HFF-Myc (cell line): ENCODE measurements around the gene ZFPL1.
A peak's percentile ranks its signal among the peaks of the same experiment; 100 is the strongest.

Experiments used
- DNase-seq: peaks from one replicate; pipeline ENCODE4 v3.0.0-alpha.2; 2011; ENCODE audit warnings: low read depth; ENCODE audit errors: extremely low read depth
- H3K4me3 ChIP-seq: replicated peaks from 2 replicates; pipeline ENCODE4 v1.5.1; 2011; ENCODE audit warnings: low read depth, mild to moderate bottlenecking, control low read depth, low read length
- TF ChIP-seq, protein P1 (sequence below): IDR thresholded peaks from 2 replicates; pipeline ENCODE4 v1.5.1; 2012; ENCODE audit warnings: mild to moderate bottlenecking, low read depth, low read length, control low read depth; ENCODE audit errors: missing control alignments

Gene ZFPL1

DNA sequence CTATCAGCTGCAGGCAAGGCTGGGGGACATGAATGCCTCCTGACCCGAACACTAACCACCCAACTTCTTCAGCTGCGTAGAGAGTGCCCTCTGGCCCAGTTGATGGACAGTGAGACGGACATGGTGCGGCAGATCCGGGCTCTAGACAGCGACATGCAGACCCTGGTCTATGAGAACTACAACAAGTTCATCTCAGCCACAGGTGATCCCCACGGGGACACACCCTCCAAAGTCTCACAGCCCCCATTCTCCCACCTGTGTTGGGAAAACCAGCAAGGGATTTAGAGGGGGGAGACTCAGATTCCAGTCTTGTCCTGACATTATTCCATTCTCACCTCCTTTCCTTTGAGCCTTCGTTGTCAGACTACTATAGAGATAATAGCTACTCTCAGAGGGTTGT, 12.9 kb downstream of the ZFPL1 start:
- DNase-seq: no peak
- peak overlapping the region; percentile 68 for H3K4me3 ChIP-seq
- TF ChIP-seq, protein P1, sequence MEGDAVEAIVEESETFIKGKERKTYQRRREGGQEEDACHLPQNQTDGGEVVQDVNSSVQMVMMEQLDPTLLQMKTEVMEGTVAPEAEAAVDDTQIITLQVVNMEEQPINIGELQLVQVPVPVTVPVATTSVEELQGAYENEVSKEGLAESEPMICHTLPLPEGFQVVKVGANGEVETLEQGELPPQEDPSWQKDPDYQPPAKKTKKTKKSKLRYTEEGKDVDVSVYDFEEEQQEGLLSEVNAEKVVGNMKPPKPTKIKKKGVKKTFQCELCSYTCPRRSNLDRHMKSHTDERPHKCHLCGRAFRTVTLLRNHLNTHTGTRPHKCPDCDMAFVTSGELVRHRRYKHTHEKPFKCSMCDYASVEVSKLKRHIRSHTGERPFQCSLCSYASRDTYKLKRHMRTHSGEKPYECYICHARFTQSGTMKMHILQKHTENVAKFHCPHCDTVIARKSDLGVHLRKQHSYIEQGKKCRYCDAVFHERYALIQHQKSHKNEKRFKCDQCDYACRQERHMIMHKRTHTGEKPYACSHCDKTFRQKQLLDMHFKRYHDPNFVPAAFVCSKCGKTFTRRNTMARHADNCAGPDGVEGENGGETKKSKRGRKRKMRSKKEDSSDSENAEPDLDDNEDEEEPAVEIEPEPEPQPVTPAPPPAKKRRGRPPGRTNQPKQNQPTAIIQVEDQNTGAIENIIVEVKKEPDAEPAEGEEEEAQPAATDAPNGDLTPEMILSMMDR: no peak

DNA sequence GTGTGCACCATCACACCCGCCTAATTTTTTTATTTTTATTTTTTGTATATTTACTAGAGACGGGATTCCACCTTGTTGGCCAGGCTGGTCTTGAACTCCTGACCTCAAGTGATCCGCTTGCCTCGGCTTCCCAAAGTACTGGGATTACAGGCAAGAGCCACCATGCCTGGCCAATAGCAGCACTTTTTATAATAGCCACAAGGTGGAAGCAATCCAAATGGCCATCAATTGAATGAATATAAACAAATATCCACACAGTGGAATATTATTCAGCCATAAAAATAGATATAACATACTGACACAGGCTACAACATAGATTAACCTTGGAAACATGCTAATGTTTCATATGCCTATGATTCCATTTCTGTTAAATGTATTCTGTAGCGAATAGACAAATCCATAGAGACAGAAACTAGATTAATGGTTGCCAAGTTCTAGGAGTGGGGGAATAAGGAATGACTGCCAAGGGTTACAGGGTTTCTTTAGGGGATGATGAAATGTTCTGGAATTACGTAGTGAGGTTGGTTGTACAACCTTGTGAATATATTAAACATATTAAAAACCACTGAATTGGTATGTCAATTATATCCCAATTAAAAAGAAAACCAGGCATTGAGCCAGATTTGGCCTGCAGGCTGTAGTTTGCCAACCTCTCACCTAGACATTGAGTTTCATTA, 16.8 kb downstream of the ZFPL1 start:
- DNase-seq: no peak
- H3K4me3 ChIP-seq: no peak overlapping the region
- TF ChIP-seq, protein P1: no peak

DNA sequence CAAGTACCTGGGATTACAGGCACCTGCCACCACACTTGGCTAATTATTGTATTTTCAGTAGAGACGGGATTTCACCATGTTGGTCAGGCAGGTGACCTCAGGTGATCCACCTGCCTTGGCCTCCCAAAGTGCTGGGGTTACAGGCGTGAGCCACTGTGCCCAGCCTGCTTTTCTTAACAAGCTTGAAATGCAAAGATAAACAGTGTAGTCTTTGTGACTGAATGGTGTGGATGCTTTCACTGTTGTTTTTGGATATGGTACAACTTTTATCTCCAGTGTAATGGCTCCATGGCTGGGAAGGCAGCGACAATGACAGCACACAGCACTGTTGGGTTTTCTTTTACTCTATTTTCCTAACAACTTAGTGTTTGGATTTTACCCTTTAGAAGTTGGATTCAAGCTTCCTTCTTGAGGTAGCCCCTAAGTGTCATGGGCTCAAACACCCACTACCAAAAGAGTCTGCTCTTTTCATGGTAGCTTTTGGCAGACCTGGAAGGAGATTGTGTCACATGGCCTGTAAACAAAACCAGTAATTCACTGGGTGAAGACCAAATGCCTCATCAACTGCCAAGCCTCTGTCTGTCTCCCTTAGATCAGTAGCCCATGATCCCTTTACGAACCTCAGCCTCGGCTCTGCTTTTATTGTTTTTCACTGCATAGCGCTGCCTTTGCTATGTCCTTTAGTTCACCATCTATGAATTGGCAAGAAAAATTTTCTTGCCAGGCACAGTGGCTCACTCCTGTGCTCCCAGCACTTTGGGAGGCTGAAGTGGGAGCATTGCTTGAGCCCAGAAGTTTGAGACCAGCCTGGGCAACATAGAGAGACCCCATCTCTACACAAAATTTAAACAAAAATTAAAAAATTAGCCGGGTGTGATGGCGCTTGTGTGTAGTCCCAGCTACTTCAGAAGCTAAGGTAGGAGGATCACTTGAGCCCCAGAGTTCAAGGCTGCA, 18.4 kb downstream of the ZFPL1 start:
- TF ChIP-seq, protein P1: no peak
- no peak overlapping the region for H3K4me3 ChIP-seq
- DNase-seq: no peak

DNA sequence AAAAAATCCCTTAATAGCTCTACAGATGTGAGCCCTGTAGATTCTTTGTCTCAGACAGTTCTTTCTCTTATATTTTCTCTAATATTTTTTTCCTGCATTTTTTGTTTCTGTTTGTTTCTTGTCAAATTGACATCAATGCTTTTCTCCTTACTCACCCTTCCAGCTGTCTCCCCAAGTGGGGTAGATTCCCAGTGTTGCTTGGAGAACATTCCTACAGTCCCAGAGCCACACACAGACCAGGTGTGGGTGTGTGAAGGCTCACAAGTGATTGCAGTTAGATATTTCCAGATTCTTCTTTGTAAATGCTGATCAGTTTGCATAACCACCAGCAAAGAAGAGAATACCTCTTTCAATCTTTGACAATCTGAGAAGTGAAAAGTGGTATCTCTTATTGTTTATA, 19.5 kb downstream of the ZFPL1 start:
- no peak overlapping the region for H3K4me3 ChIP-seq
- TF ChIP-seq, protein P1: no peak
- DNase-seq: no peak

DNA sequence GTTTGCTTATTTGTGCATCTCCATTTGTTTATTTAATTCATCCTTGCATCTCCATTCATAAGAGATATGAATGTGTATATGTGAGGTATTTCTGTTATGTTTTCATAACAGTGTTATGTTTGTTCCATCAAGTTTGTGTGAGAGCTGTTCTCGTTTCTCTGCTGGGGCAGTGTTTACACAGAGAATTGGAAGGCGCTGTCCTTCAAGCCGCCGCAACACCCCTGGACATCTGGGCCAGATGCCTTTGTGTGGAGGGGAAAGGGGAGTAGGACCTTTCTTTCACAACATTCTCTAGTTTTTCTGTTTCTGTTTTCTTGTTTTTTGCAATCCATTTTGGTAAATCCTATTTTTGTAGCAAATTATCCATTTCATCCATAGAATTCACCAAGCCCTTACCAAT, 20.6 kb downstream of the ZFPL1 start:
- DNase-seq: no peak
- TF ChIP-seq, protein P1: no peak
- no peak overlapping the region for H3K4me3 ChIP-seq

DNA sequence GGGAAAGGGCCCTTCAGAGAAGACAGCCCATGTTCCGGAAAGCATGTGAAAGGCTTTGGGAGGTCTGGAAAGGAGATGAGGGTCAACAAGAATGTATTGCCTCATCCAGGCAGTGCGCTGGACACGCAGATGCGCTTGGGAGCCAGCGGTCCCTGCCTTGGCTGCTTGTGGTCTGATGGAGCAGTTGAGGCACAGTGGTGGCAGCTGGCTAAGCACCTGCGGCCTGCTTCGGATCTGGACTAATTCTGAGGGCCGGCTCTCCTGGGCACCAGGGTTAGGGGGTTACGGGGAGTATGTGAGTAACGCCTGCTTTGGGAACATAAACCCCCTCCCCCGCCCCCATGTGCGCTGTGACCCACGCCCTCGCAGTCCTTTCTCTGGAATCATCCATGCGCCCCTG, 23.1 kb downstream of the ZFPL1 start:
- H3K4me3 ChIP-seq: no peak overlapping the region
- DNase-seq: no peak
- TF ChIP-seq, protein P1: no peak
